HepG2 (cell line): ENCODE data around the gene OSBPL2. TPM values are rescaled to one million over a fixed set of nuclear protein-coding genes. Genes with fewer than 3 reads are reported as not detected.

Experiments used
- ARNTL ChIP-seq: sonication (generic); formaldehyde crosslinking; IDR thresholded peaks from 2 replicates; pipeline ENCODE4 v1.4.0; 2020; ENCODE audit warnings: mild to moderate bottlenecking, missing genetic modification reagents
- HOXA5 ChIP-seq: sonication (generic); formaldehyde crosslinking; IDR thresholded peaks from 2 replicates; pipeline ENCODE4 v1.4.0; 2020; ENCODE audit warnings: missing genetic modification reagents
- KDM2A ChIP-seq: sonication (generic); formaldehyde crosslinking; IDR thresholded peaks from 2 replicates; pipeline ENCODE4 v1.4.0; 2020; ENCODE audit warnings: low read depth, missing genetic modification reagents, borderline replicate concordance
- KLF16 ChIP-seq, 2 experiments: sonication (generic) in 1 of 2; formaldehyde crosslinking in 1 of 2; IDR thresholded peaks; 2 replicates each; pipeline versions ENCODE4 v1.6.1 to v1.8.0; 2016 to 2023; ENCODE audit warnings: missing genetic modification reagents in 2 of 2, missing compliant biosample characterization in 1 of 2
- KLF6 ChIP-seq: IDR thresholded peaks from 2 replicates; pipeline ENCODE4 v1.8.0; 2016; ENCODE audit warnings: missing biosample characterization, missing genetic modification reagents
- MYPOP ChIP-seq: sonication (generic); formaldehyde crosslinking; IDR thresholded peaks from 2 replicates; pipeline ENCODE4 v1.8.1; 2023; ENCODE audit warnings: mild to moderate bottlenecking, moderate library complexity, missing genetic modification reagents
- REXO4 ChIP-seq: sonication (generic); formaldehyde crosslinking; IDR thresholded peaks from 2 replicates; pipeline ENCODE4 v1.8.0; 2022; ENCODE audit warnings: missing genetic modification reagents, mild to moderate bottlenecking, borderline replicate concordance
- ZSCAN20 ChIP-seq: sonication (generic); formaldehyde crosslinking; IDR thresholded peaks from 2 replicates; pipeline ENCODE4 v1.4.0; 2020; ENCODE audit warnings: missing genetic modification reagents, mild to moderate bottlenecking, borderline replicate concordance
- ZSCAN25 ChIP-seq: sonication (generic); formaldehyde crosslinking; IDR thresholded peaks from 2 replicates; pipeline ENCODE4 v1.8.0; 2022; ENCODE audit warnings: mild to moderate bottlenecking, missing genetic modification reagents
- polyA plus RNA-seq, 8 experiments: library from polyadenylated mRNA; depleted of rRNA in 3 of 8; stranded (reverse) in 7 of 8; unstranded in 1 of 8; fragments of >200 nt; fragmentation: Illumina TruSeq in 4 of 8; extraction: Trizol in 4 of 8; gene quantifications; 2 replicates each; pipeline versions ENCODE4 v1.2.1 to v1.2.3, GENCODE V29; 2011 to 2016; ENCODE audit warnings: low read depth in 4 of 8, missing spikeins in 1 of 8, mixed read lengths in 1 of 8; ENCODE audit not compliant: insufficient read depth in 1 of 8
- total RNA-seq, 5 experiments: library from RNA; depleted of rRNA; stranded (reverse); fragments of >200 nt; fragmentation: Illumina TruSeq; extraction: Trizol; gene quantifications; 2 replicates each; pipeline ENCODE4 v1.2.3, GENCODE V29; 2016; ENCODE audit warnings: low read depth in 1 of 5
- TF ChIP-seq, protein P1 (sequence below): sonication (generic); formaldehyde crosslinking; IDR thresholded peaks from 2 replicates; pipeline ENCODE4 v1.4.0; 2020; ENCODE audit warnings: missing genetic modification reagents

The OSBPL2 gene
- total and polyA plus RNA-seq, 2 of the 13 experiments (the other 11 are each of a cell fraction or from before 2014, with no cell fraction given) = 18.5 to 37.4 TPM

DNA sequence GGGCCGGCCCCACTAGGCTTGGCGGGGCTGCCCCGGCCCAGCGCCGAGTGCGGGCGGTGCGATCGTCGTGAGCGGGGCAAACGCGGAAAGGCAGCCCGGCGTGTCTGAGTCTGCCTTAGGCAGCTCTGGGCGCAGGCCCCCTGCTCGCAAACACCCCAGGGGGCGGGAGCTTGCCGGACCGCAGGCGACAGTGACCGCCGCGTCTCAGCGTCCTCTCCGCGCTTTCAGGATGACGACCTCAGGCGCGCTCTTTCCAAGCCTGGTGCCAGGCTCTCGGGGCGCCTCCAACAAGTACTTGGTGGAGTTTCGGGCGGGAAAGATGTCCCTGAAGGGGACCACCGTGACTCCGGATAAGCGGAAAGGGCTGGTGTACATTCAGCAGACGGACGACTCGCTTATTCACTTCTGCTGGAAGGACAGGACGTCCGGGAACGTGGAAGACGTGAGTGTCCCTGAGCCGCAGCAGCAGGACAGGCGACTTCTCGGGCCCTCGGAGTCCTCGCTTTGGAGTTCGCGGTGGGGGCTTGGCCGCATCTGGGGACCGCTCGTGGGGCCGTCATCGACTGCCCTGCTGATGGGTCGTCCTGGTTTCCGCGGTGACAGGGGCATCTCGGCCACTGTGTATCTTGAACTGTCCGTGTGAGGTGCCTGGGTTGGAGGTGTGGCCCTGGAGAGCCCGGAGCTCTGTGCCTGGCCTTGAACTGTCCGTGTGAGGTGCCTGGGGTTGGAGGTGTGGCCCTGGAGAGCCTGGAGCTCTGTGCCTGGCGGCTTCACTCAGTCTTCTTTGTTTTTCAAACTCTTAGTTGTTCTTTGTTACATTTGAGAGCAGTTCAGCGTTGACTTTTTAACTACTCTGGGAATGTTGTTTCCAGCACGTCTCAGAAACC lies 65.3 kb downstream of the OSBPL2 start (continued):
- TF ChIP-seq HOXA5 (peak; percentile 73), KDM2A (CRISPR knock-in tag) (peak; percentile 88; the same call in 1 of the 2 replicates), ZSCAN20 (0 out of 2 replicates have a peak, but pooled peaks have one; percentile 24), ARNTL (no peak; the same call in 1 of the 2 replicates), KLF6 (CRISPR knock-in tag) (no peak; the same call in 1 of the 2 replicates), REXO4 (CRISPR knock-in tag) (no peak), ZSCAN25 (peak; percentile 82), MYPOP (CRISPR knock-in tag) (0 out of 2 replicates have a peak, but pooled peaks have one; percentile 65), KLF16 (CRISPR knock-in tag; IDR thresholded peaks at IDR 0.05) (peak in 1 of 2 experiments; percentile 47; a peak in 1 of 4 replicates)
- TF ChIP-seq, protein P1, sequence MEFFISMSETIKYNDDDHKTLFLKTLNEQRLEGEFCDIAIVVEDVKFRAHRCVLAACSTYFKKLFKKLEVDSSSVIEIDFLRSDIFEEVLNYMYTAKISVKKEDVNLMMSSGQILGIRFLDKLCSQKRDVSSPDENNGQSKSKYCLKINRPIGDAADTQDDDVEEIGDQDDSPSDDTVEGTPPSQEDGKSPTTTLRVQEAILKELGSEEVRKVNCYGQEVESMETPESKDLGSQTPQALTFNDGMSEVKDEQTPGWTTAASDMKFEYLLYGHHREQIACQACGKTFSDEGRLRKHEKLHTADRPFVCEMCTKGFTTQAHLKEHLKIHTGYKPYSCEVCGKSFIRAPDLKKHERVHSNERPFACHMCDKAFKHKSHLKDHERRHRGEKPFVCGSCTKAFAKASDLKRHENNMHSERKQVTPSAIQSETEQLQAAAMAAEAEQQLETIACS = peak; percentile 36; the same call in 1 of the 2 replicates
